ENCODE data around the gene PPP1R9B.

Gene PPP1R9B

DNA sequence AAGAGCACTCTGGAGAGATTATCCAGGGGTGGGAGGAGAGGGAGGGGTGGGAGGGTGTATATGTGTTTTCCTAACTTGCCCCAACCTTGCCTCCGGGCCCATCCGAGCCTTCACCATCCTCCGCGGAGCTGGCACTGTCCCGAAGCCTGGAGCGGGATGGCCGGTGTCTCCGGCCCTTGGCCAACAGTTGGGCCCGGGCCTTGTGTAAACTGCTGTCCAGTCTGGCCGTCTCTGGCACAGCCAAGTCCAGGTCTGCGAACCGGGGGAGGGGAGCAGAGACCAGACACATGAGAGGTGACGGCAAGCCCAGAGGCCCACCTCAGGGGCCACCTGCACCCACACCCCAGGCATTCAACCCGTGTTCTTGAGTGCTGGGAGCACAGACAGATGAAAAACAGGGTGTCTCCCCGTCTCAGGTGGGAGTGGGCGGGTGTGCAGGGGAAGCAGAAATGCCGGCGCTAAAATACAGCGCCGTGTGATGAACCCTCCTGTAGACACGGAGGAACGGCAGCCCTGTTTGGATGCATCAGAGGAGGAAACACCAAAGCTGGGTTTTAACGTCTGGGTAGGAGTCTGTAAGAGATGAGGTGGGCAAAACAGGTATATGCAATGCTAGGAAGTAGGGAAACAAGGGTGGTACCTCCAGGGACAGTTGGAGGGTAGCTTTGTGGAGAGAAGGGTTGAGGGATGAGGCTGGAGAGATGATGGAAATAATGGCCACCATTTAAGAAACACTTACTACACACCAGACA is 32.2 kb downstream of the PPP1R9B start:
- no peaks in the 10 kb centered on the region for H3K27me3 ChIP-seq (ENCODE audit: insufficient read depth, low read depth, severe bottlenecking)
- H3K36me3 ChIP-seq = peaks cover 28% of the 10 kb centered on the region
- no peak for DNase-seq
- H3K27ac ChIP-seq = no peak overlapping the region
- no peaks in the 10 kb centered on the region for H3K9me3 ChIP-seq (ENCODE audit: severe bottlenecking)
- no peak overlapping the region for H3K4me3 ChIP-seq (ENCODE audit: low read depth, low read length)
- TF ChIP-seq, protein P1, sequence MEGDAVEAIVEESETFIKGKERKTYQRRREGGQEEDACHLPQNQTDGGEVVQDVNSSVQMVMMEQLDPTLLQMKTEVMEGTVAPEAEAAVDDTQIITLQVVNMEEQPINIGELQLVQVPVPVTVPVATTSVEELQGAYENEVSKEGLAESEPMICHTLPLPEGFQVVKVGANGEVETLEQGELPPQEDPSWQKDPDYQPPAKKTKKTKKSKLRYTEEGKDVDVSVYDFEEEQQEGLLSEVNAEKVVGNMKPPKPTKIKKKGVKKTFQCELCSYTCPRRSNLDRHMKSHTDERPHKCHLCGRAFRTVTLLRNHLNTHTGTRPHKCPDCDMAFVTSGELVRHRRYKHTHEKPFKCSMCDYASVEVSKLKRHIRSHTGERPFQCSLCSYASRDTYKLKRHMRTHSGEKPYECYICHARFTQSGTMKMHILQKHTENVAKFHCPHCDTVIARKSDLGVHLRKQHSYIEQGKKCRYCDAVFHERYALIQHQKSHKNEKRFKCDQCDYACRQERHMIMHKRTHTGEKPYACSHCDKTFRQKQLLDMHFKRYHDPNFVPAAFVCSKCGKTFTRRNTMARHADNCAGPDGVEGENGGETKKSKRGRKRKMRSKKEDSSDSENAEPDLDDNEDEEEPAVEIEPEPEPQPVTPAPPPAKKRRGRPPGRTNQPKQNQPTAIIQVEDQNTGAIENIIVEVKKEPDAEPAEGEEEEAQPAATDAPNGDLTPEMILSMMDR (IDR thresholded peaks at IDR 0.05; ENCODE audit: low read depth, low read length) = no peak

DNA sequence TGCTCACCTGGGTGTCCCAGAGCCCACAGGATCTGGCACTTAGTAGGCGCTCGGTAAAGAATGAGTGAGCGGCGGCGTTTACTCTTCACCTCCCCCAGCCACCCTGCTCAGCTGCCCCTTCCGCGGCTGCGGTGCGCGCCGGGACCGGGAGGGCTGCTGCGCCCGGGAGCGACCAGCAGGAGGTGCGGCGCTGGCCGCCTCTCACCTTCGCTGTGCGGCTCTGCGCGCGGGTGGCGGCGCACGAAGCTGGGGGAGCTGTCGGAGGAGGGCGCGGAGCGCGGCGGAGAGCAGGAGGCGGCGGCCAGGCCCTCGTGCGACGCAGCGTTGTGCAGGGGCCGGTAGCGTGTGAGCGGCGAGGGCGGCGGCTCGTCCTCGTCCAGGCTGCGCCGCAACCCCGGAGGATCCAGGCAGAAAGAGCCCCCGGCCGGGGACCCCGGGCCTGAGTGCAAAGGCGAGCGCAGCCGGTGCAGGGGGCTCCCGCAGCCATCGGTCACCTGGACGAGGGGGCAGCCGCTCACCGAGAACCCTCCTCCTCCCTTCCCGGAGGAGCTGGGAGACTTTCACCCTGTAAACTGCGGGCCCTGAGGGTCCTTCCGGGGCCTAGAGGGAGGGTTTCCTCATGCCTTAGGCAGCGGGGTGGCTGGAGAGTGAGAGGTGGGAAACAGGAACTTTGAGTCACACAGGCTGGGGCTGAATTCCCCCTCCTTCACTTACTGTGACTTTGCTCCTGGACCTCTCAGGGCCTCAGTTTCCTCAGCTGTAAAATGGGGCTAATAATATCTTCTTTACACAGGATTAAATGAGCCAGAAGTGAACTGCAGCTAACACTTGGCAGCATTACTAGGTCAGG is 33.0 kb downstream of the PPP1R9B start:
- no peak for DNase-seq
- Histone ChIP-seq H3K9me3 (ENCODE audit: severe bottlenecking) (no peaks in the 10 kb centered on the region), H3K27ac (no peak overlapping the region), H3K4me3 (ENCODE audit: low read depth, low read length) (no peak overlapping the region), H3K27me3 (ENCODE audit: insufficient read depth, low read depth, severe bottlenecking) (no peaks in the 10 kb centered on the region), H3K36me3 (peaks cover 36% of the 10 kb centered on the region)
- TF ChIP-seq, protein P1 (IDR thresholded peaks at IDR 0.05; ENCODE audit: low read depth, low read length) = 0 out of 2 replicates have a peak, but pooled peaks have one; percentile 22

- Histone ChIP-seq H3K27ac (no peak overlapping the region), H3K27me3 (ENCODE audit: insufficient read depth, low read depth, severe bottlenecking) (no peaks in the 10 kb centered on the region), H3K4me3 (ENCODE audit: low read depth, low read length) (no peak overlapping the region), H3K36me3 (peaks cover 36% of the 10 kb centered on the region), H3K9me3 (ENCODE audit: severe bottlenecking) (no peaks in the 10 kb centered on the region)
- TF ChIP-seq, protein P1 (IDR thresholded peaks at IDR 0.05; ENCODE audit: low read depth, low read length) = no peak
- DNase-seq = no peak
Observed at GRCh38 chr17:50115756-50116155, 34.7 kb downstream of the PPP1R9B start.

DNA sequence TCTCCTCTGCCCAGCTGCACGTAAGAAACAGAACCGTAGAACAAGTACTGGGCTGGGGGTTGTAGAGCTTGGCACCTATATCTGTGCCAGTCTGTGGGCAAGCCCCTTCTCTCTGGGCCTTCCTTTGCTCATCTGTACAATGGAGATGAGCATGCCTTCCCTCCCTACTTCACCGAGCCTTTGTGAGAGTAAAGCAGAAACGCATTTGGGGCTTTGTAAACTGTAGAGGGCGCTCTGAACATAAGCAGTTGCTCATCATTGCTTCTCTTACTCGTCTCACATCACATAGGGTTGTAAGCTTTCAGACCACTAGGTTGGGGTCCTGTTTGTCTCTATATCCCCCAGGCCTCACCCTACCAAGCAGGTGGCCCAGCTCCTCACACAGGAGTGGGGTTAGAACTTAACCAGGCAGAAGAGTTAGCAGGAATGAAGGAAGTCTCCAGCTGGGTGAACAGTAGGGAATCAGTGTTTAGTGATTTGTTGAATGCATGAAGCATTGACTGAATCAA is 35.6 kb downstream of the PPP1R9B start:
- H3K27me3 ChIP-seq (ENCODE audit: insufficient read depth, low read depth, severe bottlenecking) = no peaks in the 10 kb centered on the region
- TF ChIP-seq, protein P1 (IDR thresholded peaks at IDR 0.05; ENCODE audit: low read depth, low read length) = peak; percentile 99
- DNase-seq = peak; percentile 79
- no peak overlapping the region for H3K27ac ChIP-seq
- H3K36me3 ChIP-seq = peaks cover 38% of the 10 kb centered on the region
- H3K9me3 ChIP-seq (ENCODE audit: severe bottlenecking) = no peaks in the 10 kb centered on the region
- H3K4me3 ChIP-seq (ENCODE audit: low read depth, low read length) = no peak overlapping the region

- Histone ChIP-seq H3K9me3 (ENCODE audit: severe bottlenecking) (no peaks in the 10 kb centered on the region), H3K27me3 (ENCODE audit: insufficient read depth, low read depth, severe bottlenecking) (no peaks in the 10 kb centered on the region), H3K36me3 (peaks cover 40% of the 10 kb centered on the region), H3K27ac (no peak overlapping the region), H3K4me3 (ENCODE audit: low read depth, low read length) (no peak overlapping the region)
- no peak for DNase-seq
- TF ChIP-seq, protein P1 (IDR thresholded peaks at IDR 0.05; ENCODE audit: low read depth, low read length) = no peak
Observed at GRCh38 chr17:50114401-50114800, 36.1 kb downstream of the PPP1R9B start.

Data from WERI-Rb-1 (cell line).